22Rv1 (cell line): Measurements from ENCODE around the gene GPR157.

Source experiments
- H3K27ac ChIP-seq: fragments of 450-650 bp; 2 replicates; pipeline ENCODE4 v1.5.1; 2017
- CTCF ChIP-seq: fragments of 450-650 bp; IDR thresholded peaks from 2 replicates; pipeline ENCODE4 v1.5.1; 2017; ENCODE audit warnings: mild to moderate bottlenecking
- ZFX ChIP-seq: fragments of 450-650 bp; IDR thresholded peaks from 2 replicates; pipeline ENCODE4 v1.6.1; 2017; ENCODE audit warnings: antibody characterized with exemption, borderline replicate concordance

The GPR157 gene

GRCh38 chr1:9121496-9122409, 7.1 kb downstream of the GPR157 start:
- TF ChIP-seq ZFX (no peak), CTCF (no peak)
- no peak overlapping the region for H3K27ac ChIP-seq

- no peak overlapping the region for H3K27ac ChIP-seq
- TF ChIP-seq CTCF (no peak), ZFX (no peak)
Observed at GRCh38 chr1:9120312-9120958, 8.5 kb downstream of the GPR157 start.

- no peak overlapping the region for H3K27ac ChIP-seq
- TF ChIP-seq ZFX (no peak), CTCF (no peak)
Observed at GRCh38 chr1:9119745-9120144, 9.2 kb downstream of the GPR157 start.

GRCh38 chr1:9118186-9118585, 10.7 kb downstream of the GPR157 start:
- H3K27ac ChIP-seq = no peak overlapping the region
- TF ChIP-seq ZFX (no peak), CTCF (no peak)

- no peak overlapping the region for H3K27ac ChIP-seq
- TF ChIP-seq ZFX = no peak
- no peak for TF ChIP-seq CTCF
Observed at GRCh38 chr1:9115351-9116205, 13.3 kb downstream of the GPR157 start.

GRCh38 chr1:9112961-9113880, 15.7 kb downstream of the GPR157 start:
- H3K27ac ChIP-seq = no peak overlapping the region
- no peak for TF ChIP-seq ZFX
- no peak for TF ChIP-seq CTCF
